OCI-LY7 (cell line): ENCODE data around the gene OSGIN1. TPM values are rescaled to one million over a fixed set of nuclear protein-coding genes. Genes with fewer than 3 reads are reported as not detected.

Experiments used
- BruUV-seq: library from RNA; stranded (reverse); fragments of 400-500 nt; replicated peaks from 2 replicates; lab custom pipeline; 2021; lab: Mats Ljungman, UMichigan
- CTCF ChIA-PET: fragments of 300-600 bp; sonication (Branson Sonifier 250); formaldehyde crosslinking; loops from one replicate; lab custom pipeline; 2022; ENCODE audit warnings: antibody characterized with exemption; ENCODE audit not compliant: unreplicated experiment; lab: Charles Lee
- POLR2A ChIA-PET: fragments of 300-600 bp; sonication (Branson Sonifier 250); formaldehyde crosslinking; loops from one replicate; lab custom pipeline; 2022; ENCODE audit warnings: antibody characterized with exemption; lab: Charles Lee
- DNase-seq: peaks from one replicate; pipeline ENCODE4 v3.0.0-alpha.2; 2015; ENCODE audit warnings: low spot score
- H2AFZ ChIP-seq: fragments of 200-600 bp; sonication (generic), shearing (Covaris generic); 2 replicates; pipeline ENCODE4 v1.6.1; 2014; ENCODE audit warnings: mild to moderate bottlenecking, antibody characterized with exemption, low read length, moderate library complexity
- H3K27ac ChIP-seq: fragments of 200-600 bp; sonication (generic); 2 replicates; pipeline ENCODE4 v1.5.1; 2014; ENCODE audit warnings: mixed run types, low read depth, mild to moderate bottlenecking, moderate library complexity, low read length, inconsistent platforms; ENCODE audit not compliant: poor library complexity, severe bottlenecking
- H3K36me3 ChIP-seq: fragments of 200-600 bp; sonication (generic); 2 replicates; pipeline ENCODE4 v1.6.1; 2014; ENCODE audit warnings: mild to moderate bottlenecking, antibody characterized with exemption, low read length, moderate library complexity, mixed read lengths; ENCODE audit not compliant: insufficient read depth
- H3K4me1 ChIP-seq: fragments of 200-600 bp; sonication (generic); 2 replicates; pipeline ENCODE4 v1.5.1; 2014; ENCODE audit warnings: mild to moderate bottlenecking, low read length; ENCODE audit not compliant: insufficient read depth, poor library complexity, severe bottlenecking
- H3K4me2 ChIP-seq: fragments of 200-600 bp; sonication (generic); 2 replicates; pipeline ENCODE4 v1.6.1; 2014; ENCODE audit warnings: mild to moderate bottlenecking, low read length
- H3K4me3 ChIP-seq: fragments of 200-600 bp; sonication (generic); 2 replicates; pipeline ENCODE4 v1.5.1; 2014; ENCODE audit warnings: mild to moderate bottlenecking, low read depth, low read length; ENCODE audit not compliant: poor library complexity, severe bottlenecking
- H3K79me2 ChIP-seq: fragments of 200-600 bp; sonication (generic); 2 replicates; pipeline ENCODE4 v1.6.1; 2016; ENCODE audit warnings: low read depth, mild to moderate bottlenecking, low read length, moderate library complexity, mixed read lengths; ENCODE audit not compliant: insufficient read depth
- H3K9me2 ChIP-seq: fragments of 200-600 bp; sonication (generic); 2 replicates; pipeline ENCODE4 v1.6.1; 2016; ENCODE audit warnings: mild to moderate bottlenecking, low read length, mixed read lengths; ENCODE audit not compliant: insufficient read depth
- H3K9me3 ChIP-seq: fragments of 200-600 bp; sonication (generic); 2 replicates; pipeline ENCODE4 v1.6.1; 2014; ENCODE audit warnings: mild to moderate bottlenecking, mixed run types, low read length, mixed read lengths
- H4K20me1 ChIP-seq: fragments of 200-600 bp; sonication (generic); 2 replicates; pipeline ENCODE4 v1.6.1; 2014; ENCODE audit warnings: mild to moderate bottlenecking, antibody characterized with exemption, low read length, moderate library complexity, mixed read lengths; ENCODE audit not compliant: insufficient read depth
- CTCF ChIP-seq: fragments of 200-600 bp; sonication (generic); conservative IDR thresholded peaks from 2 replicates; pipeline ENCODE4 v1.5.1; 2014; ENCODE audit warnings: mild to moderate bottlenecking, antibody characterized with exemption, low read length, moderate library complexity, mixed read lengths
- EZH2phosphoT487 ChIP-seq: fragments of 200-600 bp; sonication (generic); IDR thresholded peaks from 2 replicates; pipeline ENCODE4 v1.6.1; 2018; ENCODE audit warnings: low read depth, borderline replicate concordance, mild to moderate bottlenecking, mixed run types, antibody characterized with exemption, low read length, moderate library complexity, mixed read lengths
- intact Hi-C: fragments of 100-400 bp; cut with micrococcal nuclease; formaldehyde crosslinking; loops from one replicate; pipeline ENCODE4 v1.10.0; 2022; ENCODE audit not compliant: unreplicated experiment
- total RNA-seq, 2 experiments: library from RNA; depleted of rRNA in 1 of 2; stranded (reverse); fragments of >200 nt in 1 of 2; shearing (Covaris generic) in 1 of 2; gene quantifications; 2 replicates each; pipeline ENCODE4 v1.2.3, GENCODE V29; 2014 to 2022

The OSGIN1 gene
- total RNA-seq, 2 experiments from 2014 or later, result 0.28 to 1.0 TPM

- H3K9me2 ChIP-seq, result no peaks in the 10 kb centered on the region
- BruUV-seq, result no TSS peak
- intact Hi-C loops, result loop anchor here (10.0 kb wide), 2 partner anchors 127 to 223 kb away; no protein-coding TSS in a partner anchor
- H4K20me1 ChIP-seq, result no peaks in the 10 kb centered on the region
- ChIA-PET CTCF (no interaction called here), POLR2A (no interaction called here)
- no peak for DNase-seq
- no peak overlapping the region for H3K4me2 ChIP-seq
- H3K36me3 ChIP-seq, result no peaks in the 10 kb centered on the region
- TF ChIP-seq EZH2phosphoT487 (no peak), CTCF (no peak)
- no peak overlapping the region for H2AFZ ChIP-seq
- H3K4me1 ChIP-seq, result peaks cover 8% of the 10 kb centered on the region
- H3K79me2 ChIP-seq, result no peaks in the 10 kb centered on the region
- no peaks in the 10 kb centered on the region for H3K9me3 ChIP-seq
- no peak overlapping the region for H3K27ac ChIP-seq
- no peak overlapping the region for H3K4me3 ChIP-seq
Measured at GRCh38 chr16:83951544-83951943, 1.5 kb upstream of the OSGIN1 start.

- no peak overlapping the region for H3K27ac ChIP-seq
- no peaks in the 10 kb centered on the region for H3K9me2 ChIP-seq
- TF ChIP-seq CTCF (no peak), EZH2phosphoT487 (no peak)
- no peaks in the 10 kb centered on the region for H3K9me3 ChIP-seq
- no peaks in the 10 kb centered on the region for H3K36me3 ChIP-seq
- POLR2A ChIA-PET, result no interaction called here
- no peaks in the 10 kb centered on the region for H4K20me1 ChIP-seq
- intact Hi-C loops, result loop anchor here (10.0 kb wide), 2 partner anchors 128 to 222 kb away; no protein-coding TSS in a partner anchor
- BruUV-seq, result no TSS peak
- no peak overlapping the region for H3K4me3 ChIP-seq
- H3K79me2 ChIP-seq, result no peaks in the 10 kb centered on the region
- H3K4me2 ChIP-seq, result peak overlapping the region; percentile 59
- H2AFZ ChIP-seq, result peak overlapping the region; percentile 59; the same call in 1 of the 2 replicates
- peaks cover 8% of the 10 kb centered on the region for H3K4me1 ChIP-seq
- CTCF ChIA-PET, result no interaction called here
- no peak for DNase-seq
Measured at GRCh38 chr16:83952587-83952939, 477 bp upstream of the OSGIN1 start.

GRCh38 chr16:83953796-83954576, 946 bp downstream of the OSGIN1 start:
- CTCF ChIA-PET, result no interaction called here
- no TSS peak for BruUV-seq
- intact Hi-C loops, result loop anchor here (10.0 kb wide), 2 partner anchors 129 to 221 kb away; no protein-coding TSS in a partner anchor
- H3K27ac ChIP-seq, result no peak overlapping the region
- peaks cover 8% of the 10 kb centered on the region for H3K4me1 ChIP-seq
- no peak overlapping the region for H3K4me3 ChIP-seq
- TF ChIP-seq CTCF (peak; percentile 77), EZH2phosphoT487 (no peak)
- H4K20me1 ChIP-seq, result no peaks in the 10 kb centered on the region
- H3K9me3 ChIP-seq, result no peaks in the 10 kb centered on the region
- H3K4me2 ChIP-seq, result no peak overlapping the region
- no peaks in the 10 kb centered on the region for H3K36me3 ChIP-seq
- POLR2A ChIA-PET, result no interaction called here
- H2AFZ ChIP-seq, result no peak overlapping the region
- peak; percentile 49 for DNase-seq
- no peaks in the 10 kb centered on the region for H3K79me2 ChIP-seq
- H3K9me2 ChIP-seq, result no peaks in the 10 kb centered on the region
